Hair follicle dermal papilla cell (primary cell): ENCODE results near the gene FTSJ3. TPM values are rescaled to one million over a fixed set of nuclear protein-coding genes. Genes with fewer than 3 reads are reported as not detected.

Experiments
- total RNA-seq: library from RNA; depleted of rRNA; stranded (reverse); fragments of >200 nt; gene quantifications from 2 replicates; pipeline ENCODE4 v1.2.3, GENCODE V29; 2012

FTSJ3 gene, protein sequence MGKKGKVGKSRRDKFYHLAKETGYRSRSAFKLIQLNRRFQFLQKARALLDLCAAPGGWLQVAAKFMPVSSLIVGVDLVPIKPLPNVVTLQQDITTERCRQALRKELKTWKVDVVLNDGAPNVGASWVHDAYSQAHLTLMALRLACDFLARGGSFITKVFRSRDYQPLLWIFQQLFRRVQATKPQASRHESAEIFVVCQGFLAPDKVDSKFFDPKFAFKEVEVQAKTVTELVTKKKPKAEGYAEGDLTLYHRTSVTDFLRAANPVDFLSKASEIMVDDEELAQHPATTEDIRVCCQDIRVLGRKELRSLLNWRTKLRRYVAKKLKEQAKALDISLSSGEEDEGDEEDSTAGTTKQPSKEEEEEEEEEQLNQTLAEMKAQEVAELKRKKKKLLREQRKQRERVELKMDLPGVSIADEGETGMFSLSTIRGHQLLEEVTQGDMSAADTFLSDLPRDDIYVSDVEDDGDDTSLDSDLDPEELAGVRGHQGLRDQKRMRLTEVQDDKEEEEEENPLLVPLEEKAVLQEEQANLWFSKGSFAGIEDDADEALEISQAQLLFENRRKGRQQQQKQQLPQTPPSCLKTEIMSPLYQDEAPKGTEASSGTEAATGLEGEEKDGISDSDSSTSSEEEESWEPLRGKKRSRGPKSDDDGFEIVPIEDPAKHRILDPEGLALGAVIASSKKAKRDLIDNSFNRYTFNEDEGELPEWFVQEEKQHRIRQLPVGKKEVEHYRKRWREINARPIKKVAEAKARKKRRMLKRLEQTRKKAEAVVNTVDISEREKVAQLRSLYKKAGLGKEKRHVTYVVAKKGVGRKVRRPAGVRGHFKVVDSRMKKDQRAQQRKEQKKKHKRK
- total RNA-seq, result 29.5 and 44.5 TPM in 2 replicates

DNA sequence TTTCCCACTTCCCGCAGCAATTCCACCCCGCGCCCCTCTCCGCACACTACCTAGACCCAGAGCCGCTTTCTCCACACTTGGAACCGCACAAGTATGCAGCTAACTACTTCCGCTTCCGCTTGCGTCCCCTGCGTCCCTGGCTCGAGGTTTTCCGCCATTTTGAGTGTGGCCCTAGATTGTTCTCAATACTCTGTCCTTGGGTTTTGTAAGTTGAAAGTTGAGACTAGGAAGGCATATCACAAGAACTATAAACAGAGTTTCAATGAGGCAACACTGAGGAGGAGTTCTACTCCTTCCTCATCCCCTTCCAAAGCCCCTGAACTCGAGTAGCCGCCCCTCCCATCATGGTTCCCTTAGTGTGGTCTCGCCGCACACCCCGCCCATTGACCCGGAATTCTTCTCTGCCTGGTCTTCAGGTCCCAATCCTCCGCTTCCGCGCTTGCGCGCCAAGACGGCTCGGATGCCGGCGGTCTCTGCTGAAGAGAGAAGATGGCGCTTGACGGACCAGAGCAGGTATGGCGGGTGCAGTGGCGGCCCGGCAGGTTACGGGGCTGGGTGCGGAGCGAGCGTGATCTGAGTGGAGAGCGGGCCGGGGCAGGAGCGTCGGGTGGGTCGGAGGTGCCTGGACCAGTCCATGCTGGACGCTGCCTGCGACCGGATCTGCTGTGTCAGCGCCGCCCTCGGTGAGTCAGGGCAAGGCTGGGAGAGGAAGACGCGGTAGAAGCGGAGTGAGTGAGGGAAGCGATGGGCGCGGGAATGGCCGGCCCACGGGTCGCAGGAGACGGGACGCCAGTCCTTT is at the start of gene FTSJ3, which contains the start of gene PSMC5:
Gene FTSJ3, minus strand, starts transcription at position 662 of the 799 bp plus-strand sequence. CDS start 761 bp downstream, outside the sequence.
Gene PSMC5, plus strand, starts transcription at position 430 of the 799 bp plus-strand sequence. Its CDS starts 60 bp downstream, at position 490.

DNA sequence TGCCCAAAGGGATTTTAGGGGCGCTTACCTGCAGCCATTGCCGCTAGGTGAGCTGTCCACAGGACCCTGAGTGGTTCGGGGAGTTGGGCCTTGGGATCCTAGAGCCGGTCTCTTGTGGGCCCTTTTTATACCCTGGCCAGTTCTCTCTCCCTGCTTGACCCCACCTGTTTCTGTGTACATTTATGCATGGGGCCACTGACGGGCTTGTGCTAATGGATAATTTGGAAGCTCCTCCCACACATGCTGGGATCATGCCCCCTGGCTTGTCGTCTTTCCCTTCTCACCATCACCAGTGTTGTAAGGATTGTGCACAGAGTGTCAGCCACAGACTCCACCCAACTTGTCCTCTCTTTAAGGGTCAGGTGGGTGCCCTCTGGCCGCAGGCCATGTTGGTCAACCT is 46.1 kb upstream of the FTSJ3 start, which contains the start of gene CSH2:
Gene CSH2, minus strand, starts transcription at position 101 of the 400 bp plus-strand sequence. Its CDS starts 63 bp downstream, at position 38.

DNA sequence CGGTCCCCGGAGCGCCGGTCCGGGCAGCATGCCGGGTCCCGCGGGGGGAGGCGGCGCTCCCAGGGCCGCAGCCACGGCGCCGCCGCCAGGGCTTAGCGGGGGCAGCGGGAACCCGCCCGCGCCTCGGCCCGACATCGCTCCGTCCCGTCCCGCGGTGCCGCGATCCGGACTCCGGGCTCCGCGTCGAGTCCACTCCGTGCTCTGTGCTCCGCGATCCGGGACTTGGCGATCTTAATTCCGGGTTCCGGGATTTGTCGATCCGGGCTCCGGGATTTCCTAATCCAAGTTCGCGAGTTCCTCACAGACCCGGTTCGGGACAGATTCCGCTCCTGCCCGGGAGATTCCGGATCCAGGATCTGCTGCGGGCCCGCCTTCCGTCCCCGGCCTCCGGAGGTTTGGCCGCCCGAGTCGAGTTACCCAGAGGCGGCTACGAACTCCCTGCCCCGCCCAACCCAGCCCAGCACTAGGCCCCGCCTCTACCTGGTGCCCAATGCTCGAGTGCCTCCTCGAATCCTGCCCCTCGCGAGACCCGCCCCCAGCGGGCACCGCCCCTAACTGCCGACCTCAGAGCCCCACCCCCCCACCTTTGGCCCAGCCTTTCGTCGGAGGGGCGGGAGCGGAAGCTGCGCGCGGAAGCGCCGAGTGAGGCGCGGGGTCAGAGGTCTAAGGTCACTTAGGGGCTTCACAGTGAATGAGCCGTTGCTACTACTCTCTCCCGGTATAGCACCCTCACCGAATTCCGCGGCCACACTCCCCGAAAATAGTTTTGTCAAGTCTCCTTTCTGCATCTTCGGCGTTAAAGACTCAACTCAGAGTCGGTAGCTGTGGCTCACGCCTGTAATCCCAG is 15.3 kb upstream of the FTSJ3 start, which contains the start of gene SMARCD2:
Gene SMARCD2, minus strand, starts transcription at position 146 of the 847 bp plus-strand sequence. Its CDS starts 11 bp downstream, at position 135.

DNA sequence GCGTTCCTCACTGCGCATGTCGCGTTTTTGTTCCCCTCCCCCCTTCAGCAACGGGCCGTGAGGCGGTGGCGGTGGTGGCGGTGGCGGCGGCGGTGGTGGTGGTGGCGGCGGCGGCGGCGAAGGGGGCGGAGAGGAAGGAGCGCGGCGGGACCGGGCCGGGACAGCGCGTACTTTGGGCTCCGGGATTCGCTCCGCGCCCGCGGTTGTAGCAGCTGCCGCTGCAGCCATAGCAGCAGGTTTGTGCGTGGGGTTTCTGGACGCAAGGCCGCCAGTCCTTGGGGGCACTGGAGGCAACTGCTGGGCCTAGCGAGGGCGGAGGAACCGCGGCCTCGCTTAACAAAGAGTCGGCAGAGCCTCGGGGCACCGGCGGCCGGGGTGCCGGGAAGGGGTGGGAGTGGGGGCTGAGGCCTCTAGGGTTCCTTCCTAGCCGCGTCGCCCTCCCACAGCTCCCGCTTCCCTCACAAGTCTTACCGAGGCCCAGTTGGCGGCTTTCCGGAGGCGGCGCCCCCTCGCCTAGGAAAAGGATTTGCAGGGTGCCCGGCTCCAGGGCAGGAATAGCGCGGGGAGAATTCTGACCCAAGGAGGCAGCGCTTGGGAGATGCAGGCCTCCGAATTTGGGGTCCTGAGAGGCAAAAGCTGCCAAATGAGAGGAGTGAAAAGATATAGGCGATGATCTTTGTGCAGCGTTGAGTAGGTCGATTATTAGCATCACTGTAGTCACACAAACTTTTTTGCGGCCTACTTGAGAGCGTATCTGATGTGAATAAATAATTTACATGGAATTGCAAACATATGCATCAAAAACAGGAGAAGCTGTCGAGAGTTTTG is 53.1 kb downstream of the FTSJ3 start, which contains the start of gene DDX42:
Gene DDX42, plus strand, starts transcription at position 30 of the 828 bp plus-strand sequence. CDS start 12,880 bp downstream, outside the sequence.

DNA sequence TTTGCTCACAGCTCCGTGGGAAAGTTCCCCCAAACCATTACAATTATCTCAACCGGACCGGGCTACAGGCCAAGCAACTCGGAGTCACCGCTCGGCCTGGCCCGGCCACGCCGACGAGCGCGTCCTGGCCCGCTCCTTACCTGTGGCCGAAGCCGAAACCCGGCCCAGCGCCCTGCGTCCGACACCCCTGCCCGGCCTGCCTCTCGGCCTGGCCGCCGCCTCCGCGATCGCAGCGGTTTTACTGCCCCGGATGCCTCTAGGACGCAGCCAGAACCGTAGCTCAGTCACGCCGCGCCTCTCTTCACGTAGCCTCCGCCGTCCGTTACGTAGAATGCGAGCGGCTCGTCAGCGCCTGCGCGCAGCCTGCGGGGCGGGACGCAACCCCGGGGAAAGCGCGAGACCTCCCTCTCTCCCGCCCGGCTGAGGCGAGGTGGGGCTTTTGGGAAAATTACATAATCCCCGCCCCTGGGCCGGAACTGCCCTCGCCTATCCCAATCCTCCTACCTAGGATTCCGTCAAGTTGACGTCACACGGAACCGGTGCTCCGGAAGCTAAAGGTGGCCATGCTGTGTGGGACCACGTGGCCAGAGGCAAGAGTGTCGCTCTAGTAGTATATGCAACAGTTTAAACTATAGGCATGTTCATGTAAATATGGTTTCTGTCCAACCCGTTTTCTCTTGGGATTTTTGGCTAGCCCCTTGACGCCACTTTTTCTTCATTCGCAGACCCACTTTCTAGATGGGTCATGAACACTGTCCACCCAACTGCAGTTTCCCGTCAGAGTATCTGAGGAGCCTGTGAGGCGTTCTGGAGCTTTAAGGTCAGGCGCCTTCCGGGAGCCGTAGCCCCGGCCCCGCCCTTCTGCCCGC is 54.0 kb downstream of the FTSJ3 start, which contains the start of gene CCDC47:
Gene CCDC47, minus strand, starts transcription at position 326 of the 869 bp plus-strand sequence. CDS start 7,422 bp downstream, outside the sequence.

Other genes starting within 250 kb of the FTSJ3 start
- gene TACO1, start 226.8 kb downstream of the FTSJ3 start, total RNA-seq, result 19.0 and 22.1 TPM in 2 replicates
- gene MAP3K3, start 205.2 kb downstream of the FTSJ3 start, total RNA-seq, result 42.9 and 45.9 TPM in 2 replicates
- gene LIMD2, start 127.5 kb downstream of the FTSJ3 start, total RNA-seq, result 6.8 and 10.5 TPM in 2 replicates
- 23.9 and 29.4 TPM in 2 replicates for gene STRADA, start 85.9 kb downstream of the FTSJ3 start, total RNA-seq
- gene CCDC47, start 54.1 kb downstream of the FTSJ3 start, total RNA-seq, result 47.6 and 51.0 TPM in 2 replicates
- gene DDX42, start 53.5 kb downstream of the FTSJ3 start, total RNA-seq, result 66.4 and 72.7 TPM in 2 replicates
- 30.3 and 36.3 TPM in 2 replicates for gene PSMC5, start 232 bp downstream of the FTSJ3 start, total RNA-seq
- gene SMARCD2, start 15.0 kb upstream of the FTSJ3 start, total RNA-seq, result 92.8 and 99.9 TPM in 2 replicates
- gene CSH2, start 46.0 kb upstream of the FTSJ3 start, total RNA-seq, result not detected in 2 replicates
- not detected in 2 replicates for gene GH2, start 54.3 kb upstream of the FTSJ3 start, total RNA-seq
- gene CSH1, start 68.9 kb upstream of the FTSJ3 start, total RNA-seq, result not detected in 2 replicates
- not detected in 2 replicates for gene CSHL1, start 83.6 kb upstream of the FTSJ3 start, total RNA-seq
- not detected in 2 replicates for gene GH1, start 91.2 kb upstream of the FTSJ3 start, total RNA-seq
- 0.16 and 0.24 TPM in 2 replicates for gene CD79B, start 104.7 kb upstream of the FTSJ3 start, total RNA-seq
- under 0.01 TPM in 1 of 2 replicates, not detected in the other for gene SCN4A, start 145.3 kb upstream of the FTSJ3 start, total RNA-seq
- under 0.01 TPM in 1 of 2 replicates, not detected in the other for gene PRR29, start 170.7 kb upstream of the FTSJ3 start, total RNA-seq
- 0.73 and 1.5 TPM in 2 replicates for gene ICAM2, start 193.0 kb upstream of the FTSJ3 start, total RNA-seq